COLO668 (cell line): ENCODE results near the gene HGS.
"Not testable (repeated sequence)": the region's sequence is repeated elsewhere in the genome, so short reads cannot be mapped to it uniquely, and the experiment has no call there.

Experiments used
- DNase-seq: peaks from one replicate; lab custom pipeline; 2025; ENCODE audit not compliant: unreplicated experiment; lab: John Stamatoyannopoulos, UW

Gene HGS

DNA sequence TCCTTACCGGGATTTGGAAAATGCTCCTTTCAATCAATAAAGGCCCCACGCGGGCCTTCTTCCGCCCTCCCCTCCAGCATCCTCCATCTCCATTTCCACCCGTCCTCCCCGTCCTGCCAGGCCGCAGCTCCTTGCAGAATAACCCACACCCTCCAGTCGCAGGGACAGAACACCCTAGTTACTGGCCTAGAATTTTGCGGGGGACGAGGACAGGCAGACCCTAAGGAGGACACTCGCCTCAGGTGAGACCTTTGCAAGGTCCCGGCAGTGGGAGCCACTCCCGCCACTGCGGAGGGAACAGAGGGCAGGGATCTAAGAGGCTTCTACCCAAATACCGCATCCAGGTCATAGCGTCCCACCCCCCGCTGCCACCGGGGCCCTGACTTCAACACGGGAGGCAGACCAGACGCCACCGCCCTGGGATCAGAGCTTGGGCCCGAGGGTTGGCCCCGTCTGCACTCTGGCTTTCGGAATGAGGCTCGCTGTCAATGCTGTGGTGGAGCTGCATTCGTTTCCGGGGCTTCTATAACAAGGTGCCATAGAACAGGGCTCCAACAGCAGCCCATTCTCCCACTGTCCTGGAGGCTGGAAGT, 55.1 kb downstream of the HGS start:
- no peak for DNase-seq

DNA sequence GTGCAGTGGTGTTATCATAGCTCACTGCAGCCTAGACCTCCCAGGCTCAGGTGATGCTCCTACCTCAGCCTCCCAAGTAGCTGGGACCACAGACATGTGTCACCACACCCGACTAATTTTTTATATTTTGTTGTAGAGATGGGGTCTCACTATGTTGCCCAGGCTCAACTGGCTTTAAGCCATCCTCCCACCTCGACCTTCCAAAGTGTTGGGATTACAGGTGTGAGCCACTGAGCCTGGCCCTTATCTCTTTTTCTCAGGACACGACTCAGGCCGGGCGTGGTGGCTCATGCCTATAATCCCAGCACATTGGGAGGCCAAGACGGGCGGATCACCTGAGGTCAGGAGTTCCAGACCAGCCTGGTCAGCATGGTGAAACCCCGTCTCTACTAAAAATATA, 55.8 kb downstream of the HGS start:
- not testable (repeated sequence) for DNase-seq

DNA sequence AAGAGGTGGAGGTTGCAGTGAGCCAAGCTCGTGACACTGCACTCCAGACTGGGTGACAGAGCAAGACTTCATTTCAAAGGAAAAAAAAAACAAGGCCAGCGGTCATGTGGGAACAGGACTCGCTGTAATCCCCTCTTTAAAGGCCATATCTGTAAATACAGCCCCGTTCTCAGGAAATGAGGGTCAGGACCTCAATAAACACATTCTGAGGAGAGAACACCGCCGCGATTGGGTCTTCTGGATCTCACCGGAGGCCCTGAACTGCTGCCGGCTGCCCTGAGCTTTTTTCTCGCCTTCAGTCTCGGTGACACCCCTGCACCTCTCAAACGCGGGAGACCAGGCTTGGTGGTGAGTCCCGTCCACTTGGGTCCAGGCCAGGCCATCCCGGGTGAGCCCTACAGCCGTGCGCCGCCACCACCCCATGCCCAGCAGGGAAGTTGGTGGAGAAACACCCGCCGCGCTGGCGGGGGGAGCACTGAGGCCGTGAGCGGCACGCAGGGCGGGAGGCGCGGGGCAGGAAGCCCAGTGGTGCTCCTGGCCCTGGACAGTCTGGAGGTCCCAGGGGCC, 56.7 kb downstream of the HGS start:
- peak; percentile 16 for DNase-seq

DNA sequence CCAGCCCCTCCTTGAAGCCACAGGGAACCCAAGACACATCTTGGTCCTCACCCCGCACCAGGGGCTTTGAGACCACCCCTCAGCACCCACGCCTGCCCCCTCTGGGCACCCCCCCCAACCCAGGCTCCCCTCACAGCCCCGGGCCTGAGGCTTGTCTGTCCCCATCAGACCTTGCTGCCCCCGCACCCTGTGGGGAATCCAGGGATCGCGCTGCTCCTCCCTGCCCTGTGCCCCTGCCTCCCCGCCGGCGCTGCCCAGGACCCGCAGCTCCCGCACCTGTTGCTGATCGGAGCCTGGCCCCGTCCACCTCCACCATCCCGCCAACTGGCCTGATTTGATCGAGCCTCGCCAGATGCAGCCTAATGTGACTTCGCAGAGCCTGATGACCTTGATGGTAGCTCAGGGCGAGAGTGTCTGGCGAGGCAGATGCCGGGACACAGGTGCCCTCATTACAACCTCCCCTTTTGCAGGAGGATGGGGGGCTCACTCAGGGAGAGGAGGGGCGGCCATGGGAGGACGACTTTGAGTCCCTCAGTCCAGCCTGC, 57.3 kb downstream of the HGS start:
- DNase-seq, result no peak

DNA sequence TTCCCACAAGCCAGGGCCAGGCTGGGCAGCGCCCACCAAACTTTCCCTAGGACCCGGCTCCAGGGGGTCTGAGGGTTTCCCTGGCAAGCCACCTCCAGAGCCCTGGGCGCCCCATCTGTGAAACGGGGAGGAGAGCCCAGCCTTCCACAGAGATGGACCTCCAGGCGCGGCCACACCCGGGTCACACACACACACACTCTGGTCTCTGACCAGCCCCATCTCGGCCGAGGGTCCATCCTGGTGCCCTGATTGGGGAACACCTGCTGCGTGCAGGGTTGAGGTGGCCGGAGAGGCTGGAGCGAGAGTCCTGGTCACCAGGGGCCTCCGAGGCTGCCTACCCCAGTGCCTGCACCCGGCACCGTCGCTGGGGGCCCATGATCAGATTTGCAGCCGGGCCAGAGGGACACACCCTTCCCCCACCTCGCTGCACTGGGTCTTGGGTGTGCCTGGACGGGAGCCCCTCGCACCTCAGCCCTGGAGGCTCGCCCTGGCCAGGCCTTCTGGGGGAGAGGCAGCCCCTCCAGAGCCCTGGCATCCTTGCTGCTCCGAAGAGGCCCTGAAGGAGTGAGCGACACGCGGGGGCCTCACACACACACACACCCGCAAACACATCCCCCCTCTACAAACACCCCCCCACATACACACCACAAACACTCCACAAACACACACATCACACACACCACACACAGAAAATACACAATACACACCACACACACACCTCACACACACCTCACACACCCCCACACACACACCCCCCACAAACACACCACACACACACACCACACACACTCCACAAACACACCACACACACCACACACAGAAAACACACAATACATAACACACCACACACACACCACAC, 58.0 kb downstream of the HGS start:
- peak; percentile 10 for DNase-seq
